ENCODE results near the gene BCL3.

The BCL3 gene

DNA sequence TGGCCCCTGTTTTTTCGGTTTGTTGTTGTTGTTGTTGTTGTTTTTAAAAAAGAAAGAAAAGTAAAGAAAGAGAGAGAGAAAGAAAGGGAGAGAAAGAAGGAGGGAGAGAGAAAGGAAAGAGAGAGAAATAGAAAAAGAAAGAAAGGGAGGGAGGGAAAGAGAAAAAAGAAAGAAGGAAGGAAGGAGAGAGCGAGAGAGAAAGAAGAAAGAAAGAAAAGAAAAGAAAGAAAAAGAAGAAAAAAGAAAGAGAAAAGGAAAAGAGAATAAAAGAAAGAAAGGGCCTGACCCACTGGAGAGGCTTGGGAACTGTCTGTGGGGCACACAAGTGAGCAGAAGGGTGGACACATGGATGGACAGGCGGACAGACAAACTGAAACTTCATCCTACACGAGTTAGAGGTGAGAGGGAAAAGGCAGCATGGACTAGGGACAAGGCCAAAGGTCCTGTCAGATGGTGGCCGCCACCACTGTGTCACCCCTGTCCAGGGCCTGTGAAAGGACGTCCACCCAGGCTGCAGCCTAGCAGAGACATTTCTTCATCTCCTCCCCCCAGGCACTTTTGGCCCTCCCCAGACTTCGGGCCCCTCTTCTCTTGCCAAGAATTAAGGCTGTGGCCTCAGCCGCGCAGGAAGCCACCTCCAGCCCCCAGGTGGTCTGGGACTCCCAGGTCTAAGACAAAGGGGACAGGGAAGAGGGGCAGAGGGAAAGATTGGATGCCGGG is 51.3 kb downstream of the BCL3 start:
- no peaks in the 10 kb centered on the region for H3K27me3 ChIP-seq (ENCODE audit: insufficient read depth, low read depth, severe bottlenecking)
- DNase-seq: no peak
- no peak overlapping the region for H3K4me3 ChIP-seq (ENCODE audit: low read depth, low read length)
- no peaks in the 10 kb centered on the region for H3K36me3 ChIP-seq
- TF ChIP-seq, protein P1, sequence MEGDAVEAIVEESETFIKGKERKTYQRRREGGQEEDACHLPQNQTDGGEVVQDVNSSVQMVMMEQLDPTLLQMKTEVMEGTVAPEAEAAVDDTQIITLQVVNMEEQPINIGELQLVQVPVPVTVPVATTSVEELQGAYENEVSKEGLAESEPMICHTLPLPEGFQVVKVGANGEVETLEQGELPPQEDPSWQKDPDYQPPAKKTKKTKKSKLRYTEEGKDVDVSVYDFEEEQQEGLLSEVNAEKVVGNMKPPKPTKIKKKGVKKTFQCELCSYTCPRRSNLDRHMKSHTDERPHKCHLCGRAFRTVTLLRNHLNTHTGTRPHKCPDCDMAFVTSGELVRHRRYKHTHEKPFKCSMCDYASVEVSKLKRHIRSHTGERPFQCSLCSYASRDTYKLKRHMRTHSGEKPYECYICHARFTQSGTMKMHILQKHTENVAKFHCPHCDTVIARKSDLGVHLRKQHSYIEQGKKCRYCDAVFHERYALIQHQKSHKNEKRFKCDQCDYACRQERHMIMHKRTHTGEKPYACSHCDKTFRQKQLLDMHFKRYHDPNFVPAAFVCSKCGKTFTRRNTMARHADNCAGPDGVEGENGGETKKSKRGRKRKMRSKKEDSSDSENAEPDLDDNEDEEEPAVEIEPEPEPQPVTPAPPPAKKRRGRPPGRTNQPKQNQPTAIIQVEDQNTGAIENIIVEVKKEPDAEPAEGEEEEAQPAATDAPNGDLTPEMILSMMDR (IDR thresholded peaks at IDR 0.05; ENCODE audit: low read depth, low read length): no peak
- no peaks in the 10 kb centered on the region for H3K9me3 ChIP-seq (ENCODE audit: severe bottlenecking)
- no peak overlapping the region for H3K27ac ChIP-seq

DNA sequence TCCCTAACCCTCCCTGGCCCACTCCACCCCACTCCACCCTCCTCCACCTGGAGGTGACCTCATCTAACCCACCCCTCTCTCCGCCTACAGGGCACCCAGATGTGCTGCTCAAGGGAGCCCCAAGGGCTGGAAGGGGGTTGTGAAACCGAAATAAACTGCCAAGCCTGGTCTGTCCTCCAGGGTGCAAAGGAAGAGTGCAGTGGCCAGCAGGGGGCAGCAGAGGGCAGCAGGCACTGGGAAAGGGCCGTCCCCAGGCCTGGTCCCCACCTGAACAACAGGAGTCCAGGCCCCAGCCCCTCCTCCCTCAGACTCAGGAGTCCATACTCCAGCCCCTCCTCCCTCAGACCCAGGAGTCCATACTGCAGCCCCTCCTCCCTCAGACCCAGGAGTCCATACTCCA is 52.0 kb downstream of the BCL3 start:
- TF ChIP-seq, protein P1 (IDR thresholded peaks at IDR 0.05; ENCODE audit: low read depth, low read length): peak; percentile 91
- DNase-seq: peak; percentile 91

DNA sequence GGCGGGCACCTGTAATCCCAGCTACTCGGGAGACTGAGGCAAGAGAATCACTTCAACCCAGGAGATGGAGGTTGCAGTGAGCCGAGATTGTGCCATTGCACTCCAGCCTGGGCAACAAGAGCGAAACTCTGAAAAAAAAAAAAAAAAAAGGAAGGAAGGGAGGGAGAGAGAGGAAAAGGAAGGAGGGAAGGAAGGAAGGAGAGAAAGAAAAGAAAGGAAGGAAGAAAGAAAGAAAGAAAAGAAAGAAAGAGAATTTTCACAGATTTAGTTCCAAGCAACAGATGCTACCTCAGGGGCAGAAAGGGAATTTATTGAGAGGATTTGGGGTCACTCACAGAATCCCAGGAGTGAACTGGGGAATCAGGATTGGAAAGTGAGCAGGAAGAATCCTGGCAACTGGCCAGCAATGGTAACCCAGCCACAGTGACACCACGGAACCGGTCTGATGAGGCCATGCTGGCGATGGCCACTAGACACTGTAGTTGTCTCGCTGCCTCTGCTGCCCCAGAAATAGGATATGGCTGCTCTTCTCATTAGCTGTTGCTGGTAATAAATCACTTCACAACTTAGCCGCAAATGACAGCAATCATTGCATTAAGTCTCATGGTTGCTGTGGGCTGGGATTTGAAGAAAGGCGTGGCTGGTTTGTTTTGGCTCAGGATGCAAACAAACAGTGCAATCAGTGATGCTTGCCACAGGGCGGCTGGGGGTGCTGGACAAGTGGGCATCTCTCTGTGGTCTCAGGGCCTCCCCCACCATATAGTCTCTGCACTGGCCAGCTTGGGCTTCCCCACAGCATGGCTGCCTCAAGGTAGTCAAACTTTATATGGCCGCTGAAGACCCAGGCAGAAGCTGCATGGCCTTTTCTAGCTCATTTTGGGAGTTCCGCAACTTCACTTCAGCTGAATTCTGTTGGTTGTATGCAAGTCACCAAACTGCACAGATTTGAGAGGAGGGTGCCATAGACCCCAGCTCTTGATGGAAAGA is 55.2 kb downstream of the BCL3 start:
- Histone ChIP-seq H3K9me3 (ENCODE audit: severe bottlenecking) (no peaks in the 10 kb centered on the region), H3K4me3 (ENCODE audit: low read depth, low read length) (no peak overlapping the region), H3K27me3 (ENCODE audit: insufficient read depth, low read depth, severe bottlenecking) (no peaks in the 10 kb centered on the region), H3K36me3 (no peaks in the 10 kb centered on the region), H3K27ac (no peak overlapping the region)
- no peak for DNase-seq
- TF ChIP-seq, protein P1 (IDR thresholded peaks at IDR 0.05; ENCODE audit: low read depth, low read length): no peak

More for the DNA sequence above, 52.0 kb downstream of the BCL3 start:
- Histone ChIP-seq H3K27me3 (ENCODE audit: insufficient read depth, low read depth, severe bottlenecking) (no peaks in the 10 kb centered on the region), H3K27ac (no peak overlapping the region), H3K9me3 (ENCODE audit: severe bottlenecking) (no peaks in the 10 kb centered on the region), H3K4me3 (ENCODE audit: low read depth, low read length) (no peak overlapping the region), H3K36me3 (no peaks in the 10 kb centered on the region)

DNA sequence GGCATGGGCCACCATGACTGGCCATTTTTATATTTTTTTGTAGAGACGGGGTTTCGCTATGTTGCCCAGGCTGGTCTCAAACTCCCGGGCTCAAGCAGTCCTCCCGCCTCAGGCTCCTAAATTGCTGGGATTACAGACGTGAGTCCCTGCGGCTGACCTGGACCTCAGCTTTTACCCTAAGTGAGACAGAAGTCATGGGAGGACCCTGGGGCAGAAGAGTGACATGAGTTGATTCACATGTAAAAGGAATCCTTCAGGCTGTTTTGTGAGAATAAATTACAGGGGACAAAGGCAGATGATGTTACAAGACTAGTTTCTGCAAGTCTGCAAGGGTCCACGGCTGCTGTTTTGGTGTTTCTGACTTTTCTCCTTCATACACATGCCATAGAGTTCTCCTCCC is 57.8 kb downstream of the BCL3 start:
- no peak overlapping the region for H3K4me3 ChIP-seq (ENCODE audit: low read depth, low read length)
- no peaks in the 10 kb centered on the region for H3K9me3 ChIP-seq (ENCODE audit: severe bottlenecking)
- DNase-seq: no peak
- no peaks in the 10 kb centered on the region for H3K27me3 ChIP-seq (ENCODE audit: insufficient read depth, low read depth, severe bottlenecking)
- TF ChIP-seq, protein P1 (IDR thresholded peaks at IDR 0.05; ENCODE audit: low read depth, low read length): no peak
- no peak overlapping the region for H3K27ac ChIP-seq
- no peaks in the 10 kb centered on the region for H3K36me3 ChIP-seq

DNA sequence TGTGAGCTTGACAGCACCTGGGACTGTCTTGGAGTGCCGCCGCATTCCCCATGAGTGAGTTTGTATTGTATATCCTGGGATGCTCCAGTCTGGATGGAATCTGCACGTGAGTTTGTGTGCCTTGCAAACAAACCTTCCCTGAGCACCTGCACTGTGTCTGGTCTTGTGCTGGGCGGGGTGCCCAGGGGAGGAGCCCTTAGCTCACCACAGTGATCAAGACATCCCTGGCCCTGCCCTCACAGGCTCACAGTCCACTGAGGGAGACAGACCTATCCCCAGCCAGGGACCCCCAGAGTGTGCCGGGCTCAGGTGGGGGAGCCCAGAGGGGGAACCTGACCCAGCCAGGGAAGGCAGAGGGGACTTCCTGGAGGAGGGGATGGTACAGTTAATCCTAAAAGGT is 58.7 kb downstream of the BCL3 start:
- Histone ChIP-seq H3K9me3 (ENCODE audit: severe bottlenecking) (no peaks in the 10 kb centered on the region), H3K27me3 (ENCODE audit: insufficient read depth, low read depth, severe bottlenecking) (no peaks in the 10 kb centered on the region), H3K36me3 (no peaks in the 10 kb centered on the region; the same call in 1 of the 2 replicates), H3K27ac (no peak overlapping the region), H3K4me3 (ENCODE audit: low read depth, low read length) (no peak overlapping the region)
- TF ChIP-seq, protein P1 (IDR thresholded peaks at IDR 0.05; ENCODE audit: low read depth, low read length): no peak
- no peak for DNase-seq
